DOHH2 (cell line): ENCODE data around the gene WTAP.

ENCODE experiments used
- CTCF ChIP-seq: fragments of 200-600 bp; sonication (generic); IDR thresholded peaks from one replicate; pipeline ENCODE4 v1.5.1; 2014; ENCODE audit warnings: antibody characterized with exemption, mild to moderate bottlenecking, low read depth, low read length; ENCODE audit not compliant: poor library complexity, severe bottlenecking
- EZH2phosphoT487 ChIP-seq: fragments of 200-600 bp; sonication (generic); IDR thresholded peaks from 2 replicates; pipeline ENCODE4 v1.6.1; 2017; ENCODE audit warnings: borderline replicate concordance, mild to moderate bottlenecking, antibody characterized with exemption, low read length, moderate library complexity, mixed read lengths

GRCh38 chr6:159788276-159788675 lies 61.0 kb downstream of the WTAP start:
- TF ChIP-seq CTCF (no peak), EZH2phosphoT487 (no peak)
